Measurements from ENCODE around the gene PPARD. TPM values are rescaled to one million over a fixed set of nuclear protein-coding genes. Genes with fewer than 3 reads are reported as not detected.
"Not testable (repeated sequence)": the region's sequence is repeated elsewhere in the genome, so short reads cannot be mapped to it uniquely, and the experiment has no call there.

Gene PPARD
- polyA plus RNA-seq, 6 donors from 2014 or later: 5.6 to 13.9 (median 5.7) TPM; not detected in 1

- no peak for ATAC-seq (ENCODE audit: low read depth in 2 of 2)
- Mint-ChIP-seq H3K9me3 (no peaks in the 10 kb centered on the region), H3K36me3 (peaks cover 31 to 53% of the 10 kb centered on the region in 2 donors), H3K4me1 (peaks cover 4 to 16% (median 12%) of the 10 kb centered on the region in 3 donors), H3K27ac (peak overlapping the region in 1 of 6 donors; percentile 49), H3K4me3 (no peak overlapping the region), H3K27me3 (no peaks in the 10 kb centered on the region)
- DNase-seq: no peak
Observed at GRCh38 chr6:35319346-35320030, 22.9 kb upstream of the PPARD start.

- peaks cover 27 to 53% of the 10 kb centered on the region in 2 donors for H3K36me3 Mint-ChIP-seq
- H3K27ac Mint-ChIP-seq: peak overlapping the region in 3 of 6 donors; percentile 41 to 85 (median 49)
Observed at GRCh38 chr6:35320031-35320410, 22.3 kb upstream of the PPARD start.

GRCh38 chr6:35321091-35321490 lies 21.3 kb upstream of the PPARD start:
- ATAC-seq (ENCODE audit: low read depth in 2 of 2): no peak
- H3K27me3 Mint-ChIP-seq: no peaks in the 10 kb centered on the region
- H3K9me3 Mint-ChIP-seq: no peaks in the 10 kb centered on the region
- peaks cover 0 to 9% (median 9%) of the 10 kb centered on the region in 3 donors for H3K4me1 Mint-ChIP-seq
- H3K4me3 Mint-ChIP-seq: no peak overlapping the region
- DNase-seq: no peak
- H3K27ac Mint-ChIP-seq: peak overlapping the region in 2 of 6 donors; percentile 41 to 81
- peaks cover 27 to 53% of the 10 kb centered on the region in 2 donors for H3K36me3 Mint-ChIP-seq

More at GRCh38 chr6:35320031-35320410, 22.3 kb upstream of the PPARD start:
- ATAC-seq (ENCODE audit: low read depth in 2 of 2): no peak
- DNase-seq: no peak
- Mint-ChIP-seq H3K4me1 (peaks cover under 1 to 10% (median 9%) of the 10 kb centered on the region in 3 donors), H3K9me3 (no peaks in the 10 kb centered on the region), H3K27me3 (no peaks in the 10 kb centered on the region), H3K4me3 (no peak overlapping the region)

- H3K4me3 Mint-ChIP-seq: peak overlapping the region in 2 of 8 donors; percentile 1 to 7
- peaks cover 0 to 3% (median 0%) of the 10 kb centered on the region in 7 donors for H3K9me3 Mint-ChIP-seq
- peaks cover 2 to 16% of the 10 kb centered on the region in 2 donors for H3K36me3 Mint-ChIP-seq
- DNase-seq: peak; percentile 71
- ATAC-seq (ENCODE audit: low read depth in 2 of 2): peak; percentile 92 to 97
- peak overlapping the region in 5 of 6 donors; percentile 29 to 92 (median 84) for H3K27ac Mint-ChIP-seq
- no peaks in the 10 kb centered on the region for H3K27me3 Mint-ChIP-seq
- peaks cover 11 to 22% (median 18%) of the 10 kb centered on the region in 3 donors for H3K4me1 Mint-ChIP-seq
Observed at GRCh38 chr6:35327349-35328027, 14.9 kb upstream of the PPARD start.

GRCh38 chr6:35328108-35328723 lies 14.1 kb upstream of the PPARD start:
- DNase-seq: no peak
- Mint-ChIP-seq H3K27me3 (no peaks in the 10 kb centered on the region), H3K4me1 (peaks cover 12 to 22% (median 18%) of the 10 kb centered on the region in 3 donors), H3K9me3 (peaks cover 0 to 3% (median 0%) of the 10 kb centered on the region in 7 donors), H3K27ac (peak overlapping the region in 1 of 6 donors; percentile 7), H3K4me3 (no peak overlapping the region), H3K36me3 (peaks cover 0 to 17% of the 10 kb centered on the region in 2 donors)
- ATAC-seq (ENCODE audit: low read depth in 2 of 2): no peak

GRCh38 chr6:35328965-35329364 lies 13.4 kb upstream of the PPARD start:
- peaks cover 0 to 19% of the 10 kb centered on the region in 2 donors for H3K36me3 Mint-ChIP-seq
- H3K27ac Mint-ChIP-seq; H3K9me3 Mint-ChIP-seq; ATAC-seq (ENCODE audit: low read depth in 2 of 2); H3K27me3 Mint-ChIP-seq; H3K4me3 Mint-ChIP-seq; DNase-seq: not testable (repeated sequence)
- peaks cover 12 to 22% (median 18%) of the 10 kb centered on the region in 3 donors for H3K4me1 Mint-ChIP-seq

GRCh38 chr6:35330541-35331119 lies 11.7 kb upstream of the PPARD start:
- Mint-ChIP-seq H3K27ac (no peak overlapping the region), H3K4me3 (no peak overlapping the region)

GRCh38 chr6:35332074-35332887 lies 10.1 kb upstream of the PPARD start:
- H3K27me3 Mint-ChIP-seq, H3K27ac Mint-ChIP-seq, H3K9me3 Mint-ChIP-seq: not testable (repeated sequence)
- H3K4me3 Mint-ChIP-seq: peak overlapping the region in 2 of 8 donors; percentile 6 to 22
- H3K4me1 Mint-ChIP-seq: peaks cover 11 to 20% (median 11%) of the 10 kb centered on the region in 3 donors
- ATAC-seq (ENCODE audit: low read depth in 2 of 2) (peak; percentile 40 to 66), DNase-seq (peak; percentile 33)
- peaks cover 0 to 18% of the 10 kb centered on the region in 2 donors for H3K36me3 Mint-ChIP-seq

More at GRCh38 chr6:35330541-35331119, 11.7 kb upstream of the PPARD start:
- no peak for ATAC-seq (ENCODE audit: low read depth in 2 of 2)
- Mint-ChIP-seq H3K4me1 (peaks cover 12 to 22% (median 18%) of the 10 kb centered on the region in 3 donors), H3K9me3 (peaks cover 0 to 7% (median 3%) of the 10 kb centered on the region in 7 donors), H3K27me3 (peaks cover 0 to 4% (median 0%) of the 10 kb centered on the region in 3 donors), H3K36me3 (peaks cover 0 to 19% of the 10 kb centered on the region in 2 donors)
- no peak for DNase-seq

- ATAC-seq (ENCODE audit: low read depth in 2 of 2) (no peak), DNase-seq (no peak)
- Mint-ChIP-seq H3K36me3 (peaks cover 8 to 15% of the 10 kb centered on the region in 2 donors), H3K9me3 (no peaks in the 10 kb centered on the region), H3K4me1 (peaks cover 47 to 51% (median 47%) of the 10 kb centered on the region in 3 donors), H3K4me3 (peak overlapping the region in 2 of 8 donors; percentile 96 to 97), H3K27ac (no peak overlapping the region), H3K27me3 (no peaks in the 10 kb centered on the region)
Observed at GRCh38 chr6:35341557-35341956, 801 bp upstream of the PPARD start.

- peak; percentile 68 for DNase-seq
- H3K4me3 Mint-ChIP-seq: peak overlapping the region; percentile 88 to 97 (median 96)
- no peaks in the 10 kb centered on the region for H3K27me3 Mint-ChIP-seq
- no peaks in the 10 kb centered on the region for H3K9me3 Mint-ChIP-seq
- H3K36me3 Mint-ChIP-seq: peaks cover 10 to 15% of the 10 kb centered on the region in 2 donors
- peak; percentile 50 to 58 for ATAC-seq (ENCODE audit: low read depth in 2 of 2)
- peak overlapping the region; percentile 96 to 99 (median 97) for H3K27ac Mint-ChIP-seq
- H3K4me1 Mint-ChIP-seq: peaks cover 46 to 60% (median 58%) of the 10 kb centered on the region in 3 donors
Observed at GRCh38 chr6:35343092-35343834, 905 bp downstream of the PPARD start.

GRCh38 chr6:35343835-35344550 lies 1.6 kb downstream of the PPARD start:
- DNase-seq (no peak), ATAC-seq (ENCODE audit: low read depth in 2 of 2) (no peak)
- H3K4me3 Mint-ChIP-seq: peak overlapping the region; percentile 88 to 97 (median 96)
- no peaks in the 10 kb centered on the region for H3K9me3 Mint-ChIP-seq
- H3K36me3 Mint-ChIP-seq: peaks cover 15% of the 10 kb centered on the region in 2 donors
- H3K4me1 Mint-ChIP-seq: peaks cover 50 to 61% (median 59%) of the 10 kb centered on the region in 3 donors
- peak overlapping the region; percentile 31 to 99 (median 97) for H3K27ac Mint-ChIP-seq
- no peaks in the 10 kb centered on the region for H3K27me3 Mint-ChIP-seq
